Activated CD4-positive, CD25-positive, alpha-beta regulatory T cell (primary cell): ENCODE data around the gene LRRC31.
A peak's percentile ranks its signal among the peaks of the same experiment; 100 is the strongest.

Experiments used
- DNase-seq, 4 experiments: peaks; one replicate each; lab custom pipeline; 2025; lab: John Stamatoyannopoulos, UW

The LRRC31 gene

DNA sequence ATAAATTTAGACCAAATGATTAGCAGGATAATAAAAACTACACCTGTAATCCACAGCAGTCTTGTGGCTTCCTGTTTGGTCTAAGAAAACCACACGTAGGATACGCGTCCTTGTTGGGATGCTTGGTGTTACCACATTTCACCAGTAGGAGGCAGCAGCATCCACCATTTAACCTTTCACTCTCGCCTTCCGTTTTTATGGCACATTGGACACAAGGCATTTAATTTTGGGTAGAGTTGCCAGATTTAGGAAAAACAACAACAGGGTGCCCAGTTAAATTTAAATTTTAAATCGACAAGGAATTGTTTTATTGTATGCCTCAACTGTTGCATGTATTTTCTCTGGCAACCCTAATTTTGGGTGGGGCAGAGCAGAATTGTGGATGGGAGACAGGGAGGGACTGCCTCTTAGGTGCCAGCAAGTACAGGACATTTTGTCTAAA is 6.3 kb downstream of the LRRC31 start:
- peak in 3 of 4 experiments; percentile 9 to 10 (median 9) for DNase-seq

DNA sequence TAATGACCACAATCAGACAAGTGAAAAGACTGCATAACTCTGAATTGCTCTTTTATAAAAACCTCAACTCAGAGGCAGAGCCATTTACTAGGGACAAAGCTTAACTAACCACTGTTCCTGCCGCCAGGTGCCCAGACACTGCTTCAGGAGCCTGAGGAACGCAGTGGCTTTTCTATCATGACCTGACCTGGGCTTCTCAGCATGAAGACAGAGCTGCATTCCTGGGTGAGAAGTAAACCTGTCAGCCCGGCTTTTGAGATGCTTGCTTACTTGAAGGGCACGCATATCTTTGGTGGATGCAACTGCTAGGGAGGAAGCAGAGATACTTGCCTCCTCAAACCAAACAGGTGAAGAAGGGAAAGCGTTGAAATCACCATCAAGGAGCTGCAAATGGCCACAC is 7.9 kb downstream of the LRRC31 start:
- no peak for DNase-seq

DNA sequence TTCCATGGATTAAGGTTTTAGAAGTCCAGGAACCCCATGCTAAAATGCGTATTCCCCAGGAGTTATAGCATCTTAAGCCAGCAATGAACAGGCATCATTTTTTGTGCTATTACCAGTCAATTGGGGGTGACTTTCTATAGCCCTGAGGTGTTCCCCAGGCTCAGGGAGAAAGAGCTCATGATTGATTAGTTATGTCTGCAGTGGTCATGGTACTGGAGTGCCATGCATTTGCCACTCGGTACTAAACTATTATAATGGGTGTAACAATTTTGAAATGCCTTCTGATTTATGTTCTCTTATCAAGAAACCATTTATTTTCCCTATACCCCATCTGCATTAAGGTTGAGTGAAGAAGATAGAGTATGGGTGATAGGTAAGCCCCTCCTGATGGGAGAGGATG is 11.9 kb downstream of the LRRC31 start:
- DNase-seq, result no peak

DNA sequence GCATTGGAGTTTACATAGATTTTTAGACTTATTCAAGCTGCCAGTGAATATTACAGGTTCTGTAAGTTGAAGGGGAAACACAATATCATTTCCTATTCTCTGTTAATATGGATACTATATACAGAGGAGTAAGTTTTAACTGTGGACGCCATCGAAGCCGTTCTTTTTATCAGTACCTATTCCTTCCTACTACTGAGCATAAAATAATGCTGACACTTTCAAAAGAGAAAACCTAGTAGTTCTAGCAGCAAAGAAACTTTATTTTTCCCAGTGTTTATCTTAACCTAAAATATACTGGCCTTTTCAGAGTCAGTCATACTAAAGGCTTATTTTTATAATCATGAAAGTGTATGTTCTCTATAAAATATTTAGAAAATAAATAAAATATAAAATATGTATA is 14.2 kb downstream of the LRRC31 start:
- DNase-seq, result no peak

DNA sequence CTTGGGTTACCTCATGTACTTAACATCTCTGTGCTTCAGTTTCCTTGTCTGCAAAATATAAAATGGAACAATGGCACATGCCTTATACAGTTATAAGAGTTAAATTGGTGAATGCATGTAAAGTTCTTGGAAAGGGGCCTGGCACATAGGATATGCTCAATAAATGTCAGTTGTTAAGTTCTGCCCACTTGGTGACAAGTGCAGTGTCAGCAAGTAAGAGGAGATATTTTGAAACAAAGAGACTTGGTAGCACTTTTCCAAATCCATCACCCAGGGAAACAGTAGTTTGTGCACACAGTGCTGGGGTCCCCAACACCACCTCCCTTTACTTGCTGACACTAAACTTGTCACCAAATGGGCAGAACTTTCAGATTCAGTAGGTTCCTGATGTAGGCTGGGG is 19.1 kb downstream of the LRRC31 start:
- DNase-seq, result no peak

DNA sequence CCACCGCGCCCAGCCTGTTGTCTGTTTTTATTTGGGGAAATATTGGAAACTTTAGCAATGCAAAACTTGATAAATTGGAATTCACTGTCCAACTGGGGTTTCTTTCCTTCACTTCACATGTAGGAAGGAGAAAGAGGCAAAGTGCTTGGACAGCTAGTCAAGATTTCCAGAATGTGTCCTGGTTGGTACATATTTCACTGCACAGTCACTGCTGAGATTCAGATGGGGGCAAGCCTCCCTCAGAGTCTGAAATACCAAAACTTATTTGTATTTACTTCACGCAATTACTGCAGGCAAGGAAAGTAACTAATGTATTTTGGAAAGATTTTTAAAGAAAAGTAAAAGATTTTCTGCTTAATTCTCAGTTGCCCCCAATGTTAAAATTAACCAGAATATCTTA is 21.0 kb downstream of the LRRC31 start:
- DNase-seq, result no peak

DNA sequence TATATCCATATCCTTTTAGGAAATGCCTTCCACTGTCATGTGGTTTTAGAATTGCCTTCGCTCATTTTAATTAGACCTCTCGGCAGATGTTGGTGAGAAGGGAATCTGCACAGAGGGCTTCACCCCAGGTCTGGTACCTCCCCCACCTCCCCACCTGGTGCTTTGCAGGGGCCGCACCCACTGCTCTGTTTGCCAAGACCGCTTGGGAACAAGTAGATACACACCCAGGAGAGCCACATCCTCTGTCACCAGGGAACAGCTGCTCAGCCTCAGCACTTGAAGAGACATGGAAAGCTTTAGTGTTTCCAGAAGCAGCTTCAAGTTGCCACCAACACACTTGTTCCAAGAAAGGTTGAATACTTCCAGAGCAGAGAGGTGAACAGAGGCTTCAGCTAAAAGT is 21.8 kb downstream of the LRRC31 start:
- DNase-seq, result no peak

DNA sequence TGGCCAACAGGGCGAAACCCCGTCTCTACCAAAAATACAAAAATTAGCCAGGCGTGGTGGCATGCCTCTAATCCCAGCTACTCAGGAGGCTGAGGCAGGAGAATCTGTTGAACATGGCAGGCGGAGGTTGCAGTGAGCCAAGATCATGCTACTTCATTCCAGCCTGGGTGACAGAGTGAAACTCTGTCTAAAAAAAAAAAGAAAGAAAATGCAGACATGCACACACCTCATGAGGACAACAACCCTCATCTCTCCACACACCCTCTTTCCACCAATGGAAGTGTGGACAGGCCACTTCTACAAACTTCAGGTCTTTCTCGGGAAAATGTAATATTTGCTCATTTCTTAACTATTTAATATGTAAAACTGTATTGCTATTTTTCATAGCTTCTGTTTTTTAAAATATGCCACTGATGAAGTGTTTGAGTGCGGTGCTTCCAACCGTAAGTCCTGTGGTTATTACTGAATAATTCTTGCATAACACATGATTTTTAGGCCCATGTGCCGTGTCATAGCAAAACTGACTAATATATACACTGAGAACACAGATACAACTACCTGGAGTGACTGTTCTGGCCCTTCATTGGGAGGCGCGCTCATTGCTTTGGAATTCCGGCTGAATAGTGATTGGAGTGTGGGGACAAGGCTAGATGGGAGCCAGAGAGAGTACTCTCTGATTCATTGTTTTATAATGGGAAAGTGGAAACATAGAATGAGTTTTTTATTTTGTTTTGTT is 23.1 kb downstream of the LRRC31 start:
- DNase-seq, result no peak

DNA sequence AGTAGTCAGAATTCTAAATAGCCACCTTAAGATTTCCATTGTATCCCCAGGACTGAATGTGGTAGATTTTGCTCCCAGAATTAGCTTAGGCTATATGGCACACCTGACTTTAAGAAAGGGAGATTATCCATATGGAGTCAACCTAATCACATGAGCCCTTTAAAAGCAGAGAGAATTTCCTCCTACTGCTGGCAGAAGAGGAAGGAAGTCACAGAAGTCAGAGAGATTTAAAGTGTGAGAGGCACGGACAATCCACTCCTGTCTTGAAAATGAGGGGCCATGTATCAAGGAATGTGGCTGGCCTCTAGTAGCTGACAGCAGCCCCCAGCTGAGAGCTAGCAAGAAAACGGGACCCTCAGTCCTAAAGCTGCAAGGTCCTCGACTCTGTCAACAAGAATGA is 26.8 kb downstream of the LRRC31 start:
- no peak for DNase-seq

DNA sequence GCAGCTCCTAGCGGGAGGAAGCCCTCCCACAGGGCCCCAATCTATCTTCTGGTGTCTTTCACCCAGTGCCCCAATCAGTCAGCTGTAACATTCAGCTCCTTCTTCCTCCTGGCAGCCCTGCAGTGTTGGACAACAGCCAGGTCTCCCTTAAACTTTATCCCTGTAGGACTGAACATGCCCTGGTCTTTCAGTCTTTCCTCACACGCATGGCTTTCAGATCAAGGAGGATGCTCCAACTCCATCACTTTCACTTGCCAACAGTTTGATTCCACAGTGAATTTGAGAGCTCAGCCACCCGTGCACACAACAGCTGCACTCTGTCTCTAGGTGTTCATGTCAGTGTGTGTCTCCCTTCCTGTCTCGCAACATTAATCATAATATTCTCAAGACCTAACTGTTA is 28.6 kb downstream of the LRRC31 start:
- DNase-seq, result no peak

DNA sequence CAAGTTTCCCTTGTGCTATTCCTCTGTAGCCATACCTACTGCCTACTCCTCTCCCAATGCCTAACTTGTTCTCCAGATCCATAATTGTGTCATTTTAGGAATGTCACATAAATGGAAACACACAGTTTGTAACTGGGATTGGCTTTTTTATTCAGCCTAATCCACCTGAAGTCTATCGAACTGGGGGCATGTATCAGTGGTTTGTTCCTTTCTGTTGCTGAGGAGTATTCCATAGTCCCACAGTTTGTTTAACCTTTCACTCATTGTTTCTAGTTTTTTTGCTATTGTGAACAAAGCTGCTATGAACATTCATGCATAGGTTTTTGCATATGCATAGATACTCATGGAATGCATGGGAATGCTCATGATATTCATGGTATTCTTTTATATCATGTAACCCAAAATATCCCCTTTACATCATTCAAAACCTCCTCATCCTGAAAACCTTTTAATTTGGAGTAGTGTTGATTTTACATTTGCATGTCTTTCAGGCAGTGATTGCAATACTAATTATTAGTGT is 31.2 kb downstream of the LRRC31 start:
- no peak for DNase-seq

DNA sequence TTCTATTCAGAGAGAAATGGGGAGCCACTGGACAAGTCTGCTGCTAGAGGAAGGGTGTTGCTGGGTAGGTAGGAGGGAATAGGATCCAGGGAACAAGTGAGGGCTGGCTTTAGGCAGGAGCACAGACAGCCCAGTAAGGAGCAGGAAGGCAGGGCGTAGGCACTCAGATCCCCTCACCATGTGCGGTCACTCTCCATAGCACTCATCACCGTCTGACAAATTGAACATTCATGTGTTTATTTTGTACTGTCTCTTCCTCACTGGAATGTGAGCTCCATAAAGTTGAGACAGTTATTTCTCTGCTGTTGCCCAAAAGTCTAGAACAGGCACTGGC is 32.8 kb downstream of the LRRC31 start:
- DNase-seq, result no peak

DNA sequence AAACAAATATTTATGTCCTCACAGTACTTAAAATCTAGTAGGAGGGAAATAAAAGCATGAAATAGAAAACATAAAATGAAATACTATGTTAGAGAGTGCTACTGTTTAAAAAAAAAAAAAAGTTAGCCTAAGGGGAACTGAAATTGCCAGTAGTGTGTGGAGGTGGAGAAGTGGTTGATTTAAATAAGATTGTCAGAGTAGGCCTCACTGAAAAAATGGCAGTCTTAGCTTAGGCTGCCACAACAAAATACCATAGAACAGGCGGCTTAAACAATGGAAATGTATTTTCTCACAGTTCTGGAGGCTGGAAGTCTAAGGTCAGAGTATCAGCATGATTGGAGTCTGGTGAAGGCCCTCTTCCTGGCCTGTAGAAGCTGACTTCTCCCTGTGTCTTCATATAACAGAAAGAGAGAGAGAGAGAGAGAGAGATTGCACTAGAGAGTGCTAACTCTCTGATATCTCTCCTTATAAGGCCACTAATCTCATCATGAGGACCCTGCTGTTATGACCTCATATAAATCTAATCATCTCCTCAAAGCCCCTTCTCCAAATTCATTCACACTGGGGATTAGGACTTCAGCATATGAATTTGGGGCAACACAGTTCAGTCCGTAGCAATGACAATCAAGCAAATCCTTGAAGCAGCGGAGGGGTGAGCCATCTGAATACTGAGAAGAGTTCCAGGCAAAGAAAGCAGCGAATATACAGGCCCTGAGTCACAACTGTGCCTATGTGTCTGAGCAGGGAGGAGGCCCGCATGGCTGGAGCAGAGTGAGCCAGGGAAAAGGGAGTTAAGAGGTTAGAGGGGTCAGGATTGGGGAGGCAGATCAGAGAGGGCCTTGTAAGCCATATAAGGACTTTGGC is 33.4 kb downstream of the LRRC31 start:
- no peak for DNase-seq

DNA sequence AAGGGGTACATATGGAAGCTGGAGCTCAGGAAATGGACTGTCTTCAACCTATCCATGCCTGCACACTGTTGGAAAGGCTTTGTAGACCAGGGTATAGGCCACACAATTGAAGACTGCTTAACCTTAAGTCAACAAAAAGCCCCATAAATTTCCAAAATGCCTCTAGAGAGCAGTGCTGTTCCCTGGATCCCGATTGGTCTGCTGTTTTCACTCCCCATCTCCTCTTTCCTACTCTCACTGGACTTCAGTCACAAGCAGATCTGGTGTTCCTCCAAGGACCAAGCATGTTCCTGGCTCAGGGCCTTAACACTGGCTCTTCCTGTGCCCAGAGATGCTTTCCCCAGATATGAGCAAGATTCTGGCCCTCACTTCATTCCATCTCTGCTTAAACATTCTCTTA is 34.2 kb downstream of the LRRC31 start:
- no peak for DNase-seq

DNA sequence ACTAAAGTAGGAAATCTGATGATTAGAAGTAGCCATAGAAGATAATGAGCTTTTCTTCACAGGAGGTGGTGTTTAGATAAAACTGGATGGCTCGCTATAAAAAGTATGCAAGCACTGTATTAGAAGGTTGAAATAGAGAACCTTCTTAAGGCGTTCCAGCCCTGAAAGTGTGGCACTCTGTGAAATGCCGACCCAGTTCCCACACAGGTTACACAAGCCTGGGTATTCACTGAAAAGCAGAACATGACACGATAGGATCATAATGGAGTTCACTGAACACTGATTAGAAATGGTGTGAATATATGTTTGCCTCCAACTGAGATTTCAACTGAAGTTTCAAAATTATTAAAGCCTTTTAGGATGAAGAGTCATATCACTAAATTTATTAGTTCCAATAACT is 42.0 kb downstream of the LRRC31 start:
- DNase-seq, result no peak

DNA sequence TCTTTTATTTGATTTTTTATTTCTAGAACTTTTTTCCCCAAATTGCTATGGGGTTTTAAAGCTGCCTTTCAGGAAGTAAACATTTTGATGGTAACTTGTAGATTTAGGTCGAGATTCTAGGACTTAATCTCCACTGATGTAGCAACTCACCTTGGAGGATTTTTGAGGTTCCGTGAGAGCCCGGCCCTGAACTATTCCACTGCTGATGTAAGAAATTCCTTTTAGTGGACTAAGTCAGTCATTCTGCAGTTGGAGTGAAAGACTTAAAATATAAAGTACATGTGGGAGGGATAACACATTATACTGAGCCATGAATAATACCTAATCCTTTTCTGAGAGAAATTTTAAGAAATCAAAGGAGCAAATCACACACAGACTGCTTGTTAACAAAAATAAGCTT is 44.4 kb downstream of the LRRC31 start:
- DNase-seq, result no peak

DNA sequence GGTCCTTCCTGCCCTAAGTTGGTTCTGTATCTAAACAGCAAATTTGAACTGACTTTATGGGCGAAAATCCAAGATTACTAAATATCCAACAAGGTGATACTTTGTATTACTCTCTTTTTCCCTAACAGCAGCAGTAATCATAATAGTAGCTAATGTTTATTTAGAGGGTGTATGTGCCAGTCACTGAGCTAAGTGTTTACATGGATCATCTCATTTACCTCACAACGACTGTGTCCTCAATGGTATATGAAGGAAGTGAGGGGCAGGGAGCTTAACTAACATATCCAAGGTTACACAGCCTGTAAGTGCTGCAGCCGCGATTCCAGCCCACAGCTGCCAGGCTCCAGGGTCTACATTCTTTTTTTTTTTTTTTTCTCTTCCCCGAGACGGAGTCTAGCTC is 46.8 kb downstream of the LRRC31 start:
- no peak for DNase-seq

DNA sequence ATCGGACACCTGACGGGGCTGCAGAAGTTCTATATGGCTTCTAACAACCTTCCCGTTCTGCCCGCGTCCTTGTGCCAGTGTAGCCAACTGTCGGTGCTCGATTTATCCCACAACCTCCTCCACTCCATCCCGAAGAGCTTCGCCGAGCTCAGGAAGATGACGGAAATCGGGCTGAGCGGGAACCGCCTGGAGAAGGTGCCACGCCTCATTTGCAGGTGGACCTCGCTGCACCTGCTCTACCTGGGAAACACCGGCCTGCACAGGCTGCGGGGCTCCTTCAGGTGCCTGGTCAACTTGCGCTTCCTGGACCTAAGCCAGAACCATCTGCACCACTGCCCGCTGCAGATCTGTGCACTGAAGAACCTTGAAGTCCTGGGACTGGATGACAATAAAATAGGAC is 47.2 kb downstream of the LRRC31 start:
- no peak for DNase-seq

DNA sequence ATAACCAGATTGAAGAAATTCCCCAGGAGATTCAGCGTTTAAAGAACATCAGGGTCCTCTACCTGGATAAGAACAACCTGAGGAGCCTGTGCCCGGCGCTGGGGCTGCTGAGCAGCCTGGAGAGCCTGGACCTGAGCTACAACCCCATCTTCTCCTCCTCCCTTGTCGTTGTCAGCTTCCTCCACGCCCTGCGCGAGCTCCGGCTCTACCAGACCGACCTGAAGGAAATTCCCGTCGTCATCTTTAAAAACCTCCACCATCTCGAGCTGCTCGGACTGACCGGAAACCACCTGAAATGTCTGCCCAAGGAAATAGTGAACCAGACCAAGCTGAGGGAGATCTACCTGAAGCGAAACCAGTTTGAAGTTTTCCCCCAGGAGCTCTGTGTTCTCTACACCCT is 47.6 kb downstream of the LRRC31 start:
- no peak for DNase-seq

DNA sequence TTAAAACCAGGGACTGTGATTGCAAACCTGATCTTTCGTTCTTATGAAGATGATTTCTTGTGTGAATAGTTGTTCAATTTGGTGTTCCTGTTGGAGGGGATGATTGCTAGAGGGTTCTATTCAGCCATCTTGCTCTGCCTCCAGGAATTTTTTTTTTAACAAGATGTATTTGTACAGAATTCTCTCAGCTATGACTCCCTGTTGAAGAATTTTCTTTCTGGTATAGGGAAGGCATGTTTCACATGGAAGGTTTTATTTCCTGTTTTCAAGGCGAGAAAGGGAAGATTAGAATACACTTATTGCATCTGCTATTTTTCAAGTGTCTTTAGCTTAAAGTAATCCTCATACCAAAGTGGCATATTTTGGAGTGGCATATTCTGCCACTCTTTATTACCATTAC is 51.4 kb downstream of the LRRC31 start:
- DNase-seq, result no peak

DNA sequence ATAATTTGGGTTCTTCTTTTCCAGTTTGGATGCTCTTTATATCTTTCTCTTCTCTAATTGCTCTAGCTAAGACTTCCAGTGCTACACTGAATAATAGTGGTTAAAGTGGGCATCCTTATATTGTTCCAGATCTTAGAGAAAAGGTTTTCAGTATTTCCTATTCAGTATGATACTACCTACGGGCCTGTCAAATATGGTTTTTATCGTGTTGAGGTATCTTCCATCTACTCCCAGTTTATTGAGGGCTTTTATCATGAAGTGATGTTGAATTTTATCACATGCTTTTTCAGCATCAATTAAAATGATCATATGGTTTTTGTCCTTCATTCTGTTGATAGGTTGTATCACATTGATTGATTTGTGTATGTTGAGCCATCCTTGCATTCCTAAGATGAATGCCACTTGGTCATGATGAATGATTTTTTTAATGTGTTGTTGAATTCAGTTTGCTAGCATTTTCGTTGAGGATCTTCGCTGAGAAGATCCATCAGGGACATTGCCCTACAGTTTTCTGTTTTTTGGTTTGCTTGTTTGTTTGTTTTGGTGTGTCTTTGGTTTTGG is 54.1 kb downstream of the LRRC31 start:
- DNase-seq, result no peak

DNA sequence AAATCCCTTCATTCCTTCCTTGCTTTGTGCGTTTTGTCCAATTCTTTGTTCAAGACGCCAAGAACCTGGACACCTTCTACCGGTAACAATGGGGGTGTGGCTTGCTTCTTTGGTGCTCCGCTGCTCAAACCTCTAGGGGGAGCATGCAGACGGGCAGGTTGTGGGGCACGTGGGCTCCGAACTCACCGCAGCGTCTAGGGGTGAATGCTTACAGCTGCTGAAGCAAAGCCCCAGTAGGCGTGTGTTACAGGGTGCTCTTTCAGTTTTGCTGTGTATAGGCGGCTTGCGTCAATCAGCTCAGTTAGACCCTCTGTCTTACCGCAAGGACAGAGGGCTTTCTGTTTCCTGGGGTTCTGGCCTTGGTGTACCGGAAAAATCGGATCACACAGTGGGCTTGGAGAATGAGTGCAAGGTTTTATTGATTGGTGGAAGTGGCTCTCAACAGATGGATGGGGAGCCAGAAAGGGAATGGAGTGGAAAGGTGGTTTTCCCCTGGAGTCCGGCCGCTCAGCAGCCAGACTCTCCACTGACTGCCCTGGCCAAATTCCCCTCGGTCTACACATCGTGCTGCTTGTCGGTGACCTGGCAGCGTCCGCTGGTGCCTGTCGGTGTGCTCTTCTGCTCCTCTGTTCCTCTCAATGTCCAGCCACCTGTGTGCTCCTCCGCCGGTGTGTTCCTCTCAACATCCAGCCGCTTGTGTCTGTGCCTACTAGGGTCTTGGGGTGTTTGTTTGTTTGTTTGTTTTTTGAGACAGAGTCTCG is 55.8 kb downstream of the LRRC31 start:
- DNase-seq, result peak; percentile 22 to 37 (median 31)
